Cardiac fibroblast (primary cell): Measurements from ENCODE around the gene ARL5C.

Experiments used
- DNase-seq, 2 donors: peaks; one replicate each; pipeline versions ENCODE4 v3.0.0 to v3.0.0-alpha.2; 2010; ENCODE audit warnings: low read depth in 2 of 2
- H3K4me3 ChIP-seq, 2 donors: replicated peaks in 1 of 2; 1 replicate in 1 of 2; 2 replicates in 1 of 2; pipeline ENCODE4 v1.5.1; 2011; ENCODE audit warnings: low read depth in 2 of 2, low read length in 2 of 2, mild to moderate bottlenecking in 2 of 2, moderate library complexity in 1 of 2
- CTCF ChIP-seq: IDR thresholded peaks from one replicate; pipeline ENCODE4 v1.5.1; 2011; ENCODE audit warnings: low read depth, mild to moderate bottlenecking, low read length, inconsistent platforms

The ARL5C gene

GRCh38 chr17:39167476-39167875 is 1.5 kb upstream of the ARL5C start:
- no peak for TF ChIP-seq CTCF
- DNase-seq = no peak
- H3K4me3 ChIP-seq = no peak overlapping the region

GRCh38 chr17:39166437-39167335 is 725 bp upstream of the ARL5C start:
- H3K4me3 ChIP-seq = no peak overlapping the region
- TF ChIP-seq CTCF = no peak
- no peak for DNase-seq

- no peak for DNase-seq
- TF ChIP-seq CTCF = no peak
- peak overlapping the region; percentile 43 to 44 for H3K4me3 ChIP-seq
Measured at GRCh38 chr17:39165178-39165840, 652 bp downstream of the ARL5C start.

GRCh38 chr17:39164675-39165143 is 1.3 kb downstream of the ARL5C start:
- H3K4me3 ChIP-seq = peak overlapping the region; percentile 43 to 44
- DNase-seq = peak; percentile 93 to 95
- peak; percentile 91 for TF ChIP-seq CTCF

GRCh38 chr17:39161962-39162361 is 4.0 kb downstream of the ARL5C start:
- H3K4me3 ChIP-seq = no peak overlapping the region
- DNase-seq = no peak
- no peak for TF ChIP-seq CTCF

GRCh38 chr17:39158623-39159022 is 7.3 kb downstream of the ARL5C start:
- TF ChIP-seq CTCF = no peak
- DNase-seq = no peak

More at GRCh38 chr17:39158623-39159022, 7.3 kb downstream of the ARL5C start:
- no peak overlapping the region for H3K4me3 ChIP-seq
